Small intestine (tissue), 7 donors: ENCODE results near the gene ADRB2. TPM values are rescaled to one million over a fixed set of nuclear protein-coding genes. Genes with fewer than 3 reads are reported as not detected.

ENCODE experiments used
- DNase-seq, 2 donors: peaks; one replicate each; pipeline versions ENCODE4 v3.0.0 to v3.0.0-alpha.2; 2013
- FAIRE-seq: peaks from 2 replicates; lab custom pipeline; 2012; peaks lifted over from hg19 to GRCh38; lab: Jason Lieb, UNC
- H3K27ac ChIP-seq, 3 donors: one replicate each; pipeline ENCODE4 v1.5.1; 2013; ENCODE audit warnings: low read length in 2 of 3, mild to moderate bottlenecking in 2 of 3, control low read depth in 1 of 3, inconsistent platforms in 1 of 3, low read depth in 1 of 3, moderate library complexity in 1 of 3
- H3K27me3 ChIP-seq, 3 donors: one replicate each; pipeline ENCODE4 v1.6.1; 2013; ENCODE audit warnings: low read length in 3 of 3, inconsistent platforms in 1 of 3; ENCODE audit not compliant: control insufficient read depth in 3 of 3, insufficient read depth in 3 of 3
- H3K36me3 ChIP-seq, 3 donors: one replicate each; pipeline ENCODE4 v1.6.1; 2013; ENCODE audit warnings: low read length in 3 of 3, inconsistent platforms in 1 of 3, low read depth in 1 of 3, mild to moderate bottlenecking in 1 of 3, moderate library complexity in 1 of 3; ENCODE audit not compliant: control insufficient read depth in 3 of 3, insufficient read depth in 2 of 3
- H3K4me1 ChIP-seq, 3 donors: one replicate each; pipeline ENCODE4 v1.6.1; 2013; ENCODE audit warnings: low read length in 2 of 3, inconsistent platforms in 1 of 3, low read depth in 1 of 3, mild to moderate bottlenecking in 1 of 3, moderate library complexity in 1 of 3; ENCODE audit not compliant: control insufficient read depth in 3 of 3, insufficient read depth in 2 of 3
- H3K4me3 ChIP-seq, 3 donors: one replicate each; pipeline ENCODE4 v1.5.1; 2013; ENCODE audit warnings: low read length in 3 of 3, control low read depth in 1 of 3, inconsistent platforms in 1 of 3, low read depth in 1 of 3, mild to moderate bottlenecking in 1 of 3, moderate library complexity in 1 of 3
- H3K9me3 ChIP-seq, 2 donors: one replicate each; pipeline ENCODE4 v1.6.1; 2013; ENCODE audit warnings: low read depth in 1 of 2, low read length in 1 of 2; ENCODE audit not compliant: control insufficient read depth in 2 of 2, insufficient read depth in 1 of 2
- WGBS, 3 donors: extraction: QIAGEN DNeasy Blood & Tissue Kit; methylation state at CpG; one replicate each; pipeline ENCODE4 v1.1.7; 2013; 5-methylcytosine and 5-hydroxymethylcytosine counted together
- polyA plus RNA-seq, 4 donors: library from polyadenylated mRNA; stranded (reverse) in 3 of 4; unstranded in 1 of 4; fragments of 200-250 nt in 3 of 4; fragments of 120-200 nt in 1 of 4; gene quantifications; one replicate each; pipeline versions ENCODE4 v1.2.1 to v1.2.3, GENCODE V29; 2013
- donor health status: healthy with polysubstance abuse.
- donor health status: control.
- donor health status: control.
- donor health status: Bipolar disorder and iron deficiency.
- donor health status: healthy.

The ADRB2 gene
- polyA plus RNA-seq, 4 donors = 0.27 to 1.5 (median 0.54) TPM; not detected in 1

- 68 to 80% (median 71%) methylated on average over 8 of the region's 8 CpGs for WGBS, 3 donors
- Histone ChIP-seq H3K4me1 (no peaks in the 10 kb centered on the region), H3K4me3 (no peak overlapping the region), H3K27ac (no peak overlapping the region), H3K27me3 (no peaks in the 10 kb centered on the region), H3K36me3 (no peaks in the 10 kb centered on the region), H3K9me3 (no peaks in the 10 kb centered on the region)
- FAIRE-seq (no peak), DNase-seq (no peak)
Measured at GRCh38 chr5:148790545-148791333, 35.7 kb upstream of the ADRB2 start.

GRCh38 chr5:148791334-148791667, 35.1 kb upstream of the ADRB2 start:
- Histone ChIP-seq H3K36me3 (no peaks in the 10 kb centered on the region), H3K27ac (no peak overlapping the region), H3K9me3 (no peaks in the 10 kb centered on the region), H3K27me3 (no peaks in the 10 kb centered on the region), H3K4me1 (no peaks in the 10 kb centered on the region), H3K4me3 (no peak overlapping the region)
- DNase-seq (no peak), FAIRE-seq (no peak)

GRCh38 chr5:148791696-148792095, 34.7 kb upstream of the ADRB2 start:
- H3K9me3 ChIP-seq = no peaks in the 10 kb centered on the region
- no peaks in the 10 kb centered on the region for H3K36me3 ChIP-seq
- no peaks in the 10 kb centered on the region for H3K4me1 ChIP-seq
- DNase-seq (no peak), FAIRE-seq (no peak)
- no peak overlapping the region for H3K4me3 ChIP-seq
- H3K27me3 ChIP-seq = no peaks in the 10 kb centered on the region
- WGBS, 3 donors = 68 to 72% (median 71%) methylated on average over 2 of the region's 2 CpGs
- no peak overlapping the region for H3K27ac ChIP-seq

- WGBS, 3 donors = 73 to 78% (median 73%) methylated on average over 4 of the region's 4 CpGs
- Histone ChIP-seq H3K4me3 (no peak overlapping the region), H3K4me1 (no peaks in the 10 kb centered on the region), H3K36me3 (no peaks in the 10 kb centered on the region), H3K27ac (no peak overlapping the region), H3K9me3 (no peaks in the 10 kb centered on the region), H3K27me3 (no peaks in the 10 kb centered on the region)
- no peak for DNase-seq
- no peak for FAIRE-seq
Measured at GRCh38 chr5:148792744-148793143, 33.7 kb upstream of the ADRB2 start.

- H3K9me3 ChIP-seq = no peaks in the 10 kb centered on the region
- H3K36me3 ChIP-seq = no peaks in the 10 kb centered on the region
- no peaks in the 10 kb centered on the region for H3K4me1 ChIP-seq
- no peak overlapping the region for H3K27ac ChIP-seq
- H3K4me3 ChIP-seq = no peak overlapping the region
- H3K27me3 ChIP-seq = no peaks in the 10 kb centered on the region
- no peak for FAIRE-seq
- DNase-seq = no peak
Measured at GRCh38 chr5:148793261-148793660, 33.1 kb upstream of the ADRB2 start.

- no peak overlapping the region for H3K4me3 ChIP-seq
- H3K27ac ChIP-seq = no peak overlapping the region
- no peaks in the 10 kb centered on the region for H3K9me3 ChIP-seq
- 92 to 96% (median 95%) methylated on average over 1 of the region's 1 CpG for WGBS, 3 donors
- DNase-seq = no peak
- FAIRE-seq = no peak
- no peaks in the 10 kb centered on the region for H3K4me1 ChIP-seq
- no peaks in the 10 kb centered on the region for H3K27me3 ChIP-seq
- no peaks in the 10 kb centered on the region for H3K36me3 ChIP-seq
Measured at GRCh38 chr5:148794275-148794674, 32.1 kb upstream of the ADRB2 start.

GRCh38 chr5:148794729-148795561, 31.5 kb upstream of the ADRB2 start:
- no peak for FAIRE-seq
- no peak for DNase-seq
- H3K36me3 ChIP-seq = no peaks in the 10 kb centered on the region
- 65 to 72% (median 70%) methylated on average over 5 of the region's 5 CpGs for WGBS, 3 donors
- no peak overlapping the region for H3K4me3 ChIP-seq
- no peaks in the 10 kb centered on the region for H3K4me1 ChIP-seq
- no peak overlapping the region for H3K27ac ChIP-seq
- H3K27me3 ChIP-seq = no peaks in the 10 kb centered on the region
- no peaks in the 10 kb centered on the region for H3K9me3 ChIP-seq

- no peaks in the 10 kb centered on the region for H3K36me3 ChIP-seq
- no peaks in the 10 kb centered on the region for H3K4me1 ChIP-seq
- no peaks in the 10 kb centered on the region for H3K27me3 ChIP-seq
- no peaks in the 10 kb centered on the region for H3K9me3 ChIP-seq
- FAIRE-seq (no peak), DNase-seq (no peak)
- no peak overlapping the region for H3K27ac ChIP-seq
- no peak overlapping the region for H3K4me3 ChIP-seq
- WGBS, 3 donors = 94 to 100% (median 96%) methylated on average over 1 of the region's 1 CpG
Measured at GRCh38 chr5:148796936-148797335, 29.5 kb upstream of the ADRB2 start.
